HEK293T (cell line): ENCODE data around the gene ZNF608.

Experiments
- CTCF ChIA-PET: fragments of 350-600 bp; formaldehyde crosslinking; extraction: SDS; loops from one replicate; lab custom pipeline; 2021; ENCODE audit warnings: antibody characterized with exemption, inconsistent platforms; lab: Yijun Ruan, JAX
- POLR2A ChIA-PET: fragments of 350-600 bp; formaldehyde crosslinking; extraction: SDS; loops from one replicate; lab custom pipeline; 2020; ENCODE audit warnings: antibody characterized with exemption, inconsistent platforms; lab: Yijun Ruan, JAX
- DNase-seq: peaks from one replicate; pipeline ENCODE4 v3.0.0; 2012; ENCODE audit warnings: mixed read lengths; ENCODE audit errors: extremely low spot score
- ARNT ChIP-seq: fragments of 450-650 bp; IDR thresholded peaks from 2 replicates; pipeline ENCODE4 v1.6.1; 2017; ENCODE audit warnings: mild to moderate bottlenecking
- BHLHE40 ChIP-seq: fragments of 450-650 bp; IDR thresholded peaks from 2 replicates; pipeline ENCODE4 v1.6.1; 2016; ENCODE audit warnings: mild to moderate bottlenecking, moderate library complexity, borderline replicate concordance
- CTBP1 ChIP-seq: fragments of 450-650 bp; IDR thresholded peaks from 2 replicates; pipeline ENCODE4 v1.6.1; 2016; ENCODE audit warnings: borderline replicate concordance
- ELF4 ChIP-seq: fragments of 450-650 bp; IDR thresholded peaks from 2 replicates; pipeline ENCODE4 v1.6.1; 2017; ENCODE audit warnings: antibody characterized with exemption
- FOXA1 ChIP-seq: fragments of 450-650 bp; IDR thresholded peaks from 2 replicates; pipeline ENCODE4 v1.6.1; 2016; ENCODE audit warnings: mild to moderate bottlenecking
- FOXK2 ChIP-seq: fragments of 450-650 bp; IDR thresholded peaks from 2 replicates; pipeline ENCODE4 v1.6.1; 2016; ENCODE audit warnings: mild to moderate bottlenecking
- FOXM1 ChIP-seq: fragments of 450-650 bp; IDR thresholded peaks from 2 replicates; pipeline ENCODE4 v1.6.1; 2017; ENCODE audit warnings: mild to moderate bottlenecking, borderline replicate concordance
- HDGF ChIP-seq: fragments of 450-650 bp; IDR thresholded peaks from 2 replicates; pipeline ENCODE4 v1.6.1; 2017; ENCODE audit warnings: antibody characterized with exemption, borderline replicate concordance
- L3MBTL2 ChIP-seq: fragments of 450-650 bp; conservative IDR thresholded peaks from 2 replicates; pipeline ENCODE4 v1.6.1; 2016; ENCODE audit warnings: mild to moderate bottlenecking
- LEF1 ChIP-seq: fragments of 450-650 bp; IDR thresholded peaks from 2 replicates; pipeline ENCODE4 v1.6.1; 2017; ENCODE audit warnings: mild to moderate bottlenecking, borderline replicate concordance
- NFRKB ChIP-seq: fragments of 450-650 bp; IDR thresholded peaks from 2 replicates; pipeline ENCODE4 v1.6.1; 2016; ENCODE audit warnings: mild to moderate bottlenecking, moderate library complexity
- SP1 ChIP-seq: fragments of 450-650 bp; IDR thresholded peaks from 2 replicates; pipeline ENCODE4 v1.6.1; 2017
- SUZ12 ChIP-seq: fragments of 450-650 bp; IDR thresholded peaks from 2 replicates; pipeline ENCODE4 v1.6.1; 2016; ENCODE audit warnings: mild to moderate bottlenecking
- TARDBP ChIP-seq: fragments of 450-650 bp; IDR thresholded peaks from 2 replicates; pipeline ENCODE4 v1.6.1; 2016
- ZNF384 ChIP-seq: fragments of 450-650 bp; IDR thresholded peaks from 2 replicates; pipeline ENCODE4 v1.6.1; 2016
- TF ChIP-seq, protein P1 (sequence below): fragments of 450-650 bp; IDR thresholded peaks from 2 replicates; pipeline ENCODE4 v1.6.1; 2016

ZNF608 gene

GRCh38 chr5:124783794-124784193 is 37.4 kb upstream of the ZNF608 start:
- ChIA-PET POLR2A (interaction anchor here (1.7 kb wide), 1 partner anchor 35 kb away, joined by 8 read pairs; no protein-coding TSS in a partner anchor), CTCF (interaction anchor here (0.6 kb wide), 1 partner anchor 418 kb away, joined by 3 read pairs; no protein-coding TSS in a partner anchor)
- TF ChIP-seq SP1: no peak
- TF ChIP-seq TARDBP: no peak
- TF ChIP-seq CTBP1: no peak
- no peak for TF ChIP-seq L3MBTL2
- TF ChIP-seq FOXA1: no peak
- TF ChIP-seq FOXK2: no peak
- TF ChIP-seq SUZ12: no peak
- TF ChIP-seq HDGF: no peak
- TF ChIP-seq ARNT: no peak
- TF ChIP-seq ELF4: no peak
- no peak for TF ChIP-seq ZNF384
- TF ChIP-seq FOXM1: no peak
- no peak for TF ChIP-seq NFRKB
- no peak for TF ChIP-seq BHLHE40
- TF ChIP-seq, protein P1, sequence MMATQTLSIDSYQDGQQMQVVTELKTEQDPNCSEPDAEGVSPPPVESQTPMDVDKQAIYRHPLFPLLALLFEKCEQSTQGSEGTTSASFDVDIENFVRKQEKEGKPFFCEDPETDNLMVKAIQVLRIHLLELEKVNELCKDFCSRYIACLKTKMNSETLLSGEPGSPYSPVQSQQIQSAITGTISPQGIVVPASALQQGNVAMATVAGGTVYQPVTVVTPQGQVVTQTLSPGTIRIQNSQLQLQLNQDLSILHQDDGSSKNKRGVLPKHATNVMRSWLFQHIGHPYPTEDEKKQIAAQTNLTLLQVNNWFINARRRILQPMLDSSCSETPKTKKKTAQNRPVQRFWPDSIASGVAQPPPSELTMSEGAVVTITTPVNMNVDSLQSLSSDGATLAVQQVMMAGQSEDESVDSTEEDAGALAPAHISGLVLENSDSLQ: no peak
- TF ChIP-seq LEF1: no peak
- DNase-seq: no peak

DNA sequence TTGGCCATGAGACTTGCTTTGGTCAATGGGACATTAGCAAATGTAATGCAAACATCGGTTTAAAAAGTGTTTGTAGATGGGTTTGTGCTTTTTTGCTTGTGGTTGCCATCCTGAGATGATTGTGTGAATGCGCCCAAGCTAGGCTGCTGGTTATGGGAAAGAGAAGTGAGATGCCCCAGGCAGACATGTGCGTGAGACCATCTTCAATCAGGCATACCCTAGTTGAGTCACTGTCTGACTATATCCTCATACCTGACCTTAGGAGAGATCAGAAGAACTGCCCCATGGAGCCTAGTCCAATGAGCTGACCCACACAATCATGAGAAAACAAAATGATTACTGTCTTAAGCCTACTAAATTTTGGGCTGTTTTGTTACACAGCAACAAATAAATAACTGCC is 36.8 kb upstream of the ZNF608 start:
- TF ChIP-seq ARNT (no peak), BHLHE40 (no peak), LEF1 (no peak), L3MBTL2 (no peak), ZNF384 (no peak), FOXA1 (no peak), CTBP1 (no peak), FOXK2 (no peak), TARDBP (no peak), SP1 (no peak), HDGF (no peak), FOXM1 (no peak), NFRKB (no peak), ELF4 (no peak), SUZ12 (no peak)
- TF ChIP-seq, protein P1: no peak
- POLR2A ChIA-PET: no interaction called here
- DNase-seq: no peak
- CTCF ChIA-PET: no interaction called here

GRCh38 chr5:124782262-124782661 is 35.8 kb upstream of the ZNF608 start:
- TF ChIP-seq HDGF (no peak), CTBP1 (no peak), SUZ12 (no peak), NFRKB (no peak)
- no peak for DNase-seq
- CTCF ChIA-PET: no interaction called here
- POLR2A ChIA-PET: no interaction called here

- TF ChIP-seq, protein P1: no peak
- TF ChIP-seq NFRKB (no peak), SUZ12 (no peak), SP1 (no peak)
- ChIA-PET CTCF (interaction anchor here (0.5 kb wide), 1 partner anchor 220 kb away, joined by 3 read pairs; no protein-coding TSS in a partner anchor), POLR2A (no interaction called here)
- no peak for DNase-seq
These were observed 33.6 kb upstream of the ZNF608 start for GRCh38 chr5:124780011-124780410.

GRCh38 chr5:124773315-124774311 is 27.2 kb upstream of the ZNF608 start:
- no peak for TF ChIP-seq FOXA1
- ChIA-PET CTCF (interaction anchor here (0.6 to 1.0 kb wide), 4 partner anchors 9 to 414 kb away, joined by 3 to 8 read pairs (median 4); no protein-coding TSS in a partner anchor), POLR2A (interaction anchor here (0.9 kb wide), 1 partner anchor 18 kb away, joined by 3 read pairs; no protein-coding TSS in a partner anchor)
- DNase-seq: no peak

DNA sequence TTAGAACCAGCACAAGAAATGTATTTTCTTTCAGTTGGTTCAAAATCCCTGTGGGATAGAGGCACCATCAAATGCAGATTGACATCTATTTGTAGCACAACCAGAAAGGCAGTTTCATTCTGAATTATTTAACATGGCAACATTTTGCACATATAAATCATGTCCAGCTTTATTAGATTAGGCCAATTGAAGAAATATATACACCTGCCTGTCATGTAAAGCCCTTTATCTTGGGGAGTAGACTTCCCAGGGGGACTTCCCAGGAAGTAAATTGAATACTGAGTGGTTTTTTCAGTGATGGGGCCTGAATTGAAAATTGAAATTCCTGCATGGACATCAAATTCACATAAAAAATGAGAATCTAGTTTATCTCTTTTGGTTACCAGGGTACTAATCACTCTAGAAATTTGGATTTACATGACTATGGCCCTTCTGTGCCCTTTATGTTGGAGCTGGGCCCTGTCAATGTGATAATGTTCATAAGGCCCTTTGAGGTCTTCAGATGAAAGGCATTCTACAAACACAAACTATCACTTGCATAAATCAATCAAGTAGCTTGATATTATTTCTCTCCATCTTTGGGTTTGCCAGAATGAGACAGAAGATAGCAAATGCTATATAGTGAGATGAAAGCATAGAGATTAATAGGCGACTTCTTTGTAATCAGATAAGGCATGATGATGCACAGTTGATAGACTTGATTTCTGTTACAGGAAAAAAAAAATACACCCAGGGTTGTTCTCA is 26.2 kb upstream of the ZNF608 start:
- TF ChIP-seq SUZ12 (no peak), ELF4 (no peak), SP1 (no peak), BHLHE40 (no peak), TARDBP (no peak), FOXK2 (no peak), FOXM1 (no peak)
- TF ChIP-seq, protein P1: no peak
- POLR2A ChIA-PET: interaction anchor here (0.9 kb wide), 1 partner anchor 19 kb away, joined by 3 read pairs; no protein-coding TSS in a partner anchor
- no peak for DNase-seq
- CTCF ChIA-PET: interaction anchor here (0.6 to 1.0 kb wide), 3 partner anchors 8 to 415 kb away, joined by 3 to 6 read pairs (median 3); no protein-coding TSS in a partner anchor
